Gastroesophageal sphincter (tissue), 4 donors: ENCODE measurements around the gene PHKA2. TPM values are rescaled to one million over a fixed set of nuclear protein-coding genes. Genes with fewer than 3 reads are reported as not detected.

Experiments
- ATAC-seq: fragments of 150-250 bp; one replicate; pipeline ENCODE4 v1.9.1; 2016; ENCODE audit warnings: mild to moderate bottlenecking, moderate library complexity
- H3K27ac ChIP-seq, 4 donors: fragments of 200-600 bp; sonication (generic) in 3 of 4; 1 replicate in 3 of 4; 2 replicates in 1 of 4; pipeline ENCODE4 v1.5.1; 2016 to 2019
- H3K27me3 ChIP-seq: fragments of 200-600 bp; sonication (generic); one replicate; pipeline ENCODE4 v1.5.1; 2019
- H3K36me3 ChIP-seq, 2 donors: fragments of 200-600 bp; sonication (generic); one replicate each; pipeline ENCODE4 v1.5.1; 2019; ENCODE audit warnings: control low read depth in 1 of 2
- H3K4me1 ChIP-seq, 3 donors: fragments of 200-600 bp; sonication (generic); 1 replicate in 2 of 3; 2 replicates in 1 of 3; pipeline ENCODE4 v1.5.1; 2016 to 2019; ENCODE audit warnings: control low read depth in 2 of 3
- H3K4me3 ChIP-seq, 2 donors: fragments of 200-600 bp; sonication (generic); one replicate each; pipeline ENCODE4 v1.5.1; 2019; ENCODE audit warnings: mild to moderate bottlenecking in 1 of 2, moderate library complexity in 1 of 2
- H3K9me3 ChIP-seq, 3 donors: fragments of 200-600 bp; sonication (generic); one replicate each; pipeline ENCODE4 v1.5.1; 2017 to 2019; ENCODE audit warnings: control low read depth in 2 of 3
- CTCF ChIP-seq, 4 experiments: fragments of 200-600 bp in 2 of 4; fragments of 450-650 bp in 2 of 4; sonication (generic) in 1 of 4; IDR thresholded peaks; one replicate each; pipeline ENCODE4 v1.5.1; 2017 to 2019; ENCODE audit warnings: antibody characterized with exemption in 4 of 4, mild to moderate bottlenecking in 2 of 4, moderate library complexity in 2 of 4
- EP300 ChIP-seq: sonication (generic); formaldehyde crosslinking; IDR thresholded peaks from one replicate; pipeline ENCODE4 v1.6.1; 2017; ENCODE audit warnings: antibody characterized with exemption, mild to moderate bottlenecking
- POLR2A ChIP-seq, 2 donors: fragments of 450-650 bp; IDR thresholded peaks; one replicate each; pipeline ENCODE4 v1.6.1; 2017; ENCODE audit warnings: antibody characterized with exemption in 2 of 2, mild to moderate bottlenecking in 2 of 2, moderate library complexity in 1 of 2
- POLR2AphosphoS5 ChIP-seq: sonication (generic); formaldehyde crosslinking; IDR thresholded peaks from one replicate; pipeline ENCODE4 v1.6.1; 2017; ENCODE audit warnings: antibody characterized with exemption
- WGBS, 2 donors: methylation state at CpG; one replicate each; pipeline ENCODE4 v1.1.5; 2018; ENCODE audit warnings: low coverage in 1 of 2; 5-methylcytosine and 5-hydroxymethylcytosine counted together
- total RNA-seq, 4 donors: library from RNA; depleted of rRNA; stranded (reverse); fragments of >200 nt; gene quantifications; one replicate each; pipeline ENCODE4 v1.1.0, GENCODE V29; 2016

PHKA2 gene
- total RNA-seq, 4 donors from 2014 or later, result 3.9 to 15.1 (median 13.2) TPM

GRCh38 chrX:18872621-18873020, 111.3 kb downstream of the PHKA2 start:
- Histone ChIP-seq H3K36me3 (no peaks in the 10 kb centered on the region), H3K27me3 (no peaks in the 10 kb centered on the region), H3K27ac (peak overlapping the region in 3 of 4 donors; percentile 18 to 77 (median 70)), H3K4me1 (peaks cover 0 to 28% (median 0%) of the 10 kb centered on the region in 3 donors), H3K4me3 (no peak overlapping the region), H3K9me3 (no peaks in the 10 kb centered on the region)
- no peak for TF ChIP-seq CTCF (IDR thresholded peaks at IDR 0.05)
- no peak for TF ChIP-seq POLR2A (IDR thresholded peaks at IDR 0.05)
- no peak for TF ChIP-seq EP300
- no peak for TF ChIP-seq POLR2AphosphoS5
- ATAC-seq, result no peak
- 84% methylated on average over 8 of the region's 8 CpGs; no CpG with 5 or more reads in 1 of the 2 donors for WGBS, 2 donors

GRCh38 chrX:18871970-18872369, 111.9 kb downstream of the PHKA2 start:
- 51% methylated on average over 5 of the region's 12 CpGs; no CpG with 5 or more reads in 1 of the 2 donors for WGBS, 2 donors
- no peak for ATAC-seq
- TF ChIP-seq POLR2A (IDR thresholded peaks at IDR 0.05) (no peak), CTCF (IDR thresholded peaks at IDR 0.05) (no peak), EP300 (no peak), POLR2AphosphoS5 (no peak)
- Histone ChIP-seq H3K9me3 (no peaks in the 10 kb centered on the region), H3K4me3 (no peak overlapping the region), H3K4me1 (peaks cover 0 to 28% (median 0%) of the 10 kb centered on the region in 3 donors), H3K36me3 (no peaks in the 10 kb centered on the region), H3K27ac (peak overlapping the region in 1 of 4 donors; percentile 77), H3K27me3 (no peaks in the 10 kb centered on the region)

- Histone ChIP-seq H3K36me3 (no peaks in the 10 kb centered on the region), H3K9me3 (no peaks in the 10 kb centered on the region), H3K27me3 (no peaks in the 10 kb centered on the region), H3K4me3 (no peak overlapping the region), H3K4me1 (peaks cover 0 to 28% (median 0%) of the 10 kb centered on the region in 3 donors), H3K27ac (peak overlapping the region in 2 of 4 donors; percentile 33 to 54)
- WGBS, 2 donors, result 25 to 58% methylated on average over 2 of the region's 10 CpGs
- no peak for ATAC-seq
- peak; percentile 19 for TF ChIP-seq POLR2AphosphoS5
- no peak for TF ChIP-seq EP300
- TF ChIP-seq CTCF (IDR thresholded peaks at IDR 0.05), result no peak
Measured at GRCh38 chrX:18871161-18871890, 112.6 kb downstream of the PHKA2 start.

GRCh38 chrX:18864390-18864920, 119.5 kb downstream of the PHKA2 start:
- no peaks in the 10 kb centered on the region for H3K4me1 ChIP-seq
- no peak for ATAC-seq

More at GRCh38 chrX:18864390-18864920, 119.5 kb downstream of the PHKA2 start:
- Histone ChIP-seq H3K9me3 (no peaks in the 10 kb centered on the region), H3K27me3 (no peaks in the 10 kb centered on the region), H3K4me3 (no peak overlapping the region), H3K27ac (no peak overlapping the region), H3K36me3 (no peaks in the 10 kb centered on the region)
- 89% methylated on average over 6 of the region's 15 CpGs; no CpG with 5 or more reads in 1 of the 2 donors for WGBS, 2 donors
- TF ChIP-seq POLR2A (IDR thresholded peaks at IDR 0.05), result no peak
- TF ChIP-seq POLR2AphosphoS5, result no peak
- no peak for TF ChIP-seq CTCF (IDR thresholded peaks at IDR 0.05)
- TF ChIP-seq EP300, result no peak
